PFSK-1 (cell line): Measurements from ENCODE around the gene SRD5A1.

Experiments
- SIN3A ChIP-seq: IDR thresholded peaks from 2 replicates; pipeline ENCODE4 v1.6.1; 2012; ENCODE audit warnings: mild to moderate bottlenecking, low read length, moderate library complexity, borderline replicate concordance; ENCODE audit not compliant: insufficient read depth
- TAF1 ChIP-seq: IDR thresholded peaks from 2 replicates; pipeline ENCODE4 v1.6.1; 2012; ENCODE audit warnings: low read length, control low read depth, borderline replicate concordance; ENCODE audit not compliant: insufficient read depth

GRCh38 chr5:6623228-6623627 is 10.0 kb upstream of the SRD5A1 start:
- no peak for TF ChIP-seq TAF1
- no peak for TF ChIP-seq SIN3A
